Suppressor macrophage treated with lipopolysaccharide for 4 hours (primary cell): Measurements from ENCODE around the gene ARL5A.

ENCODE experiments used
- DNase-seq: peaks from one replicate; pipeline ENCODE4 v3.0.0-alpha.2; 2020

Gene ARL5A

GRCh38 chr2:151840216-151841046 lies 12.2 kb upstream of the ARL5A start:
- peak; percentile 91 for DNase-seq

GRCh38 chr2:151837926-151838325 lies 9.7 kb upstream of the ARL5A start:
- DNase-seq, result no peak

- peak; percentile 38 for DNase-seq
These were observed 5.8 kb upstream of the ARL5A start for GRCh38 chr2:151833984-151834383.

- no peak for DNase-seq
These were observed 2.7 kb upstream of the ARL5A start for GRCh38 chr2:151830961-151831360.

- no peak for DNase-seq
These were observed 686 bp upstream of the ARL5A start for GRCh38 chr2:151828890-151829324.

GRCh38 chr2:151827564-151828142 lies 568 bp downstream of the ARL5A start:
- DNase-seq, result peak; percentile 28

GRCh38 chr2:151826737-151827157 lies 1.5 kb downstream of the ARL5A start:
- peak; percentile 60 for DNase-seq

GRCh38 chr2:151824886-151825285 lies 3.3 kb downstream of the ARL5A start:
- no peak for DNase-seq

- no peak for DNase-seq
These were observed 4.6 kb downstream of the ARL5A start for GRCh38 chr2:151823651-151824050.

GRCh38 chr2:151819920-151820319 lies 8.3 kb downstream of the ARL5A start:
- DNase-seq, result no peak

- DNase-seq, result no peak
These were observed 10.3 kb downstream of the ARL5A start for GRCh38 chr2:151817929-151818328.

- no peak for DNase-seq
These were observed 11.4 kb downstream of the ARL5A start for GRCh38 chr2:151816843-151817242.

GRCh38 chr2:151815821-151816489 lies 12.3 kb downstream of the ARL5A start:
- DNase-seq, result no peak

GRCh38 chr2:151810489-151810888 lies 17.7 kb downstream of the ARL5A start:
- no peak for DNase-seq

GRCh38 chr2:151809073-151809383 lies 19.2 kb downstream of the ARL5A start:
- DNase-seq, result no peak

GRCh38 chr2:151808258-151809072 lies 19.8 kb downstream of the ARL5A start:
- peak; percentile 37 for DNase-seq

- DNase-seq, result no peak
These were observed 22.3 kb downstream of the ARL5A start for GRCh38 chr2:151805961-151806360.

GRCh38 chr2:151805343-151805742 lies 22.9 kb downstream of the ARL5A start:
- no peak for DNase-seq

- DNase-seq, result no peak
These were observed 24.4 kb downstream of the ARL5A start for GRCh38 chr2:151803811-151804210.

GRCh38 chr2:151802315-151802714 lies 25.9 kb downstream of the ARL5A start:
- no peak for DNase-seq

GRCh38 chr2:151799886-151800292 lies 28.3 kb downstream of the ARL5A start:
- no peak for DNase-seq

- no peak for DNase-seq
These were observed 31.4 kb downstream of the ARL5A start for GRCh38 chr2:151796774-151797173.

- no peak for DNase-seq
These were observed 32.5 kb downstream of the ARL5A start for GRCh38 chr2:151795646-151796240.
